ENCODE data around the gene PSG4.
A peak's percentile ranks its signal among the peaks of the same experiment; 100 is the strongest.
"Not testable (repeated sequence)": the region's sequence is repeated elsewhere in the genome, so short reads cannot be mapped to it uniquely, and the experiment has no call there.

Gene PSG4

DNA sequence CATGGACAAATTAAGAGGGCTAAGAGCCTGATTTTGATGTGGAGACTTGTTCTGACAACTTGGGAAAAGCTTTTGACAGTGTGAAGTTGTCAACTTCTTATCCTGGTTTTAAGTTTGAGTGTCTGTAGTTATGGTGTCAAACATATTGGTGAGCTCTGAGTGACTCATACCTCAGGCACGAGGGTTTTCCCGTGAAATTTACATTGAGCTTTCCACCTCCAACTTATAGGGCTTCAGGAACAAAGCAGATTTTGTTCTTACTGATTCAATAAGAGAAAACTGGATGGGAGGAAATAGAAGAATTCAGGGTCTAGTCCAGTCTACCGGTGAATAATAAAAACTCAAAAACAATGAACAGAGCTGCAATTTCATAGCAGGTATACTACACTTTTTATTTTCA lies 30.2 kb upstream of the PSG4 start:
- not testable (repeated sequence) for H2BK5ac ChIP-seq (ENCODE audit: low read depth, low read length, poor library complexity, severe bottlenecking); H3K4me2 ChIP-seq (ENCODE audit: low read length, poor library complexity, severe bottlenecking); H2BK120ac ChIP-seq (ENCODE audit: low read depth, low read length); H3K36me3 ChIP-seq (ENCODE audit: control insufficient read depth in 1 of 2, insufficient read depth in 2 of 2, low read depth in 1 of 2, low read length in 2 of 2); H4K8ac ChIP-seq (ENCODE audit: low read length); H2BK12ac ChIP-seq (ENCODE audit: low read length in 2 of 2); H3K4ac ChIP-seq (ENCODE audit: low read depth in 1 of 2, low read length in 2 of 2); H2BK15ac ChIP-seq (ENCODE audit: low read depth, poor library complexity, severe bottlenecking); H3K23ac ChIP-seq (ENCODE audit: low read length in 2 of 2); H3K18ac ChIP-seq (ENCODE audit: low read depth in 1 of 2, low read length in 2 of 2); H3K9me3 ChIP-seq (ENCODE audit: control insufficient read depth, low read length); H3K4me1 ChIP-seq (ENCODE audit: control insufficient read depth, insufficient read depth, low read depth, low read length); H3K14ac ChIP-seq (ENCODE audit: low read length in 2 of 2); H2AFZ ChIP-seq (ENCODE audit: low read depth, low read length); H3K27me3 ChIP-seq (ENCODE audit: control insufficient read depth in 1 of 2, insufficient read depth in 1 of 2, low read length in 2 of 2); H2AK5ac ChIP-seq (ENCODE audit: low read length, severe bottlenecking); DNase-seq; H3K9ac ChIP-seq (ENCODE audit: low read length); H3K79me1 ChIP-seq (replicated peaks; ENCODE audit: low read length, poor library complexity, severe bottlenecking); H4K91ac ChIP-seq (ENCODE audit: low read length); H3K27ac ChIP-seq (ENCODE audit: low read length, poor library complexity, severe bottlenecking); H3K4me3 ChIP-seq (ENCODE audit: insufficient read depth in 1 of 2, low read depth in 1 of 2, low read length in 2 of 2)
- no CpG with 5 or more reads among the region's 3 CpGs for WGBS

DNA sequence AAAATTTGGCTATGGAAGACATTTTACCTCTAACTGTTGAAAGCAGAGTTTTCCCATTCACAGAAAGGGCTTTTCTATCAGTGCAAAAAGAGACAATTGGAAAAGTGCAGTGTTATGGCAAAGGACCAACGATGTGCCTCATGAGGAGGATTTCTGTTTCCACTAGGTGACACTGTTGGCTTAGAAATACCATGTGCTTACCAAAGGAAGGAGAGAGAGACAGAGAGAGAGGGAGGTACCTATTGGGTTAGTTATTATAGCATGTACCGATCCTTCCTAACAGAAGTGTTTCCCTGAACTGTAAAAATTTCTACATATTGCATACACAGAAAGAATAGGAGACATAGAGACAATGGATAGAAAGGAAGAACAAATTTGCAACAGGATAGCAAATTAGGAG lies 23.9 kb upstream of the PSG4 start:
- H2BK12ac ChIP-seq (ENCODE audit: low read length in 2 of 2) = no peak overlapping the region
- peaks cover 10% of the 10 kb centered on the region for H3K9me3 ChIP-seq (ENCODE audit: control insufficient read depth, low read length)
- no peak overlapping the region for H3K4ac ChIP-seq (ENCODE audit: low read depth in 1 of 2, low read length in 2 of 2)
- no peaks in the 10 kb centered on the region for H3K27me3 ChIP-seq (ENCODE audit: control insufficient read depth in 1 of 2, insufficient read depth in 1 of 2, low read length in 2 of 2)
- WGBS = 39% methylated on average over 1 of the region's 2 CpGs
- no peak overlapping the region for H3K4me3 ChIP-seq (ENCODE audit: insufficient read depth in 1 of 2, low read depth in 1 of 2, low read length in 2 of 2)
- H3K4me2 ChIP-seq (ENCODE audit: low read length, poor library complexity, severe bottlenecking) = no peak overlapping the region
- no peak overlapping the region for H2AK5ac ChIP-seq (ENCODE audit: low read length, severe bottlenecking)
- H3K14ac ChIP-seq (ENCODE audit: low read length in 2 of 2) = no peak overlapping the region
- no peak for DNase-seq
- H2BK5ac ChIP-seq (ENCODE audit: low read depth, low read length, poor library complexity, severe bottlenecking) = no peak overlapping the region
- H2BK15ac ChIP-seq (ENCODE audit: low read depth, poor library complexity, severe bottlenecking) = no peak overlapping the region
- no peaks in the 10 kb centered on the region for H3K36me3 ChIP-seq (ENCODE audit: control insufficient read depth in 1 of 2, insufficient read depth in 2 of 2, low read depth in 1 of 2, low read length in 2 of 2)
- H3K27ac ChIP-seq (ENCODE audit: low read length, poor library complexity, severe bottlenecking) = no peak overlapping the region
- no peak overlapping the region for H3K9ac ChIP-seq (ENCODE audit: low read length)
- H2BK120ac ChIP-seq (ENCODE audit: low read depth, low read length) = no peak overlapping the region
- H3K18ac ChIP-seq (ENCODE audit: low read depth in 1 of 2, low read length in 2 of 2) = no peak overlapping the region
- H3K79me1 ChIP-seq (replicated peaks; ENCODE audit: low read length, poor library complexity, severe bottlenecking) = no peaks in the 10 kb centered on the region
- no peak overlapping the region for H2AFZ ChIP-seq (ENCODE audit: low read depth, low read length)
- H4K91ac ChIP-seq (ENCODE audit: low read length) = no peak overlapping the region
- no peak overlapping the region for H3K23ac ChIP-seq (ENCODE audit: low read length in 2 of 2)
- H4K8ac ChIP-seq (ENCODE audit: low read length) = no peak overlapping the region
- H3K4me1 ChIP-seq (ENCODE audit: control insufficient read depth, insufficient read depth, low read depth, low read length) = no peaks in the 10 kb centered on the region

GRCh38 chr19:43228730-43229129 lies 23.3 kb upstream of the PSG4 start:
- peak; percentile 1 for DNase-seq
- not testable (repeated sequence) for H2AK5ac ChIP-seq (ENCODE audit: low read length, severe bottlenecking); H4K91ac ChIP-seq (ENCODE audit: low read length); H3K27me3 ChIP-seq (ENCODE audit: control insufficient read depth in 1 of 2, insufficient read depth in 1 of 2, low read length in 2 of 2); H4K8ac ChIP-seq (ENCODE audit: low read length); H3K27ac ChIP-seq (ENCODE audit: low read length, poor library complexity, severe bottlenecking); H3K79me1 ChIP-seq (replicated peaks; ENCODE audit: low read length, poor library complexity, severe bottlenecking); H3K9me3 ChIP-seq (ENCODE audit: control insufficient read depth, low read length); H2BK15ac ChIP-seq (ENCODE audit: low read depth, poor library complexity, severe bottlenecking); H3K23ac ChIP-seq (ENCODE audit: low read length in 2 of 2); H2BK120ac ChIP-seq (ENCODE audit: low read depth, low read length); H3K4me1 ChIP-seq (ENCODE audit: control insufficient read depth, insufficient read depth, low read depth, low read length); H3K9ac ChIP-seq (ENCODE audit: low read length); H2BK12ac ChIP-seq (ENCODE audit: low read length in 2 of 2); H3K4ac ChIP-seq (ENCODE audit: low read depth in 1 of 2, low read length in 2 of 2); H3K4me2 ChIP-seq (ENCODE audit: low read length, poor library complexity, severe bottlenecking); H3K4me3 ChIP-seq (ENCODE audit: insufficient read depth in 1 of 2, low read depth in 1 of 2, low read length in 2 of 2); H3K18ac ChIP-seq (ENCODE audit: low read depth in 1 of 2, low read length in 2 of 2); H2AFZ ChIP-seq (ENCODE audit: low read depth, low read length); H3K14ac ChIP-seq (ENCODE audit: low read length in 2 of 2); H2BK5ac ChIP-seq (ENCODE audit: low read depth, low read length, poor library complexity, severe bottlenecking); H3K36me3 ChIP-seq (ENCODE audit: control insufficient read depth in 1 of 2, insufficient read depth in 2 of 2, low read depth in 1 of 2, low read length in 2 of 2)
- WGBS = 100% methylated on average over 1 of the region's 2 CpGs

GRCh38 chr19:43226986-43227385 lies 21.5 kb upstream of the PSG4 start:
- not testable (repeated sequence) for H3K27me3 ChIP-seq (ENCODE audit: control insufficient read depth in 1 of 2, insufficient read depth in 1 of 2, low read length in 2 of 2); H3K79me1 ChIP-seq (replicated peaks; ENCODE audit: low read length, poor library complexity, severe bottlenecking); H2BK12ac ChIP-seq (ENCODE audit: low read length in 2 of 2); H3K9me3 ChIP-seq (ENCODE audit: control insufficient read depth, low read length); H3K4ac ChIP-seq (ENCODE audit: low read depth in 1 of 2, low read length in 2 of 2); H2BK120ac ChIP-seq (ENCODE audit: low read depth, low read length); H2BK15ac ChIP-seq (ENCODE audit: low read depth, poor library complexity, severe bottlenecking); H4K91ac ChIP-seq (ENCODE audit: low read length); H2BK5ac ChIP-seq (ENCODE audit: low read depth, low read length, poor library complexity, severe bottlenecking); H3K18ac ChIP-seq (ENCODE audit: low read depth in 1 of 2, low read length in 2 of 2); H3K14ac ChIP-seq (ENCODE audit: low read length in 2 of 2); H3K23ac ChIP-seq (ENCODE audit: low read length in 2 of 2); H3K4me1 ChIP-seq (ENCODE audit: control insufficient read depth, insufficient read depth, low read depth, low read length); H2AK5ac ChIP-seq (ENCODE audit: low read length, severe bottlenecking); H3K27ac ChIP-seq (ENCODE audit: low read length, poor library complexity, severe bottlenecking); H3K4me3 ChIP-seq (ENCODE audit: insufficient read depth in 1 of 2, low read depth in 1 of 2, low read length in 2 of 2); DNase-seq; H3K4me2 ChIP-seq (ENCODE audit: low read length, poor library complexity, severe bottlenecking); H3K9ac ChIP-seq (ENCODE audit: low read length); H4K8ac ChIP-seq (ENCODE audit: low read length); H3K36me3 ChIP-seq (ENCODE audit: control insufficient read depth in 1 of 2, insufficient read depth in 2 of 2, low read depth in 1 of 2, low read length in 2 of 2); H2AFZ ChIP-seq (ENCODE audit: low read depth, low read length)
- WGBS = 38% methylated on average over 1 of the region's 1 CpG

Data from mesenchymal stem cell (in vitro differentiated cells and primary cell).